SK-N-MC (cell line): ENCODE data around the gene MYT1.

Experiments used
- EZH2 ChIP-seq: fragments of 200-600 bp; sonication (generic); IDR thresholded peaks from one replicate; pipeline ENCODE4 v1.6.1; 2017; ENCODE audit warnings: antibody characterized with exemption
- POLR2AphosphoS5 ChIP-seq: IDR thresholded peaks from 2 replicates; pipeline ENCODE4 v1.6.1; 2012; ENCODE audit warnings: mild to moderate bottlenecking, low read depth, low read length, borderline replicate concordance

DNA sequence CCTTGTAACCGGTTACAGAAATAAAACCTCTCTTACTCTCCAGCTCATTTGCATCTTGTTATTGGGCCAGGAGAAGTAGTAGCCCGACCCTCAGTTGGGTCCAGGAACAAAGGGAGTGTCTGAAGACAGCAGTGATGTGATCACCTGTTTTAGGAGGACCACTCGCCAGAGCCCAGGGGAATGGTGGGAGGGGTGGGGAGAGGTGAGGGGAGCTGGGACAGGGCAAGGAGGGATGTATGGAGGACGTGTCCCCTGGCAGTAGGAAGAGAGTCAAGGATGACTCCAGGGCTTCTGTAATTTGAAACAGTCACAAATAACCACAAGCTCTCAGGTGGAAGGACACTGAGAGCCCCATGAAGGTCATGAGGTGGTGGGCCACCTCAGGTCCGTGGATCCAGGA, 89.9 kb downstream of the MYT1 start:
- TF ChIP-seq EZH2 (no peak), POLR2AphosphoS5 (no peak)
